HL-60 (cell line): ENCODE results near the gene KCNJ9.

Experiments used
- POLR2AphosphoS5 ChIP-seq: IDR thresholded peaks from 2 replicates; pipeline ENCODE4 v1.6.1; 2012; ENCODE audit warnings: low read depth
- TF ChIP-seq, protein P1 (sequence below): IDR thresholded peaks from one replicate; pipeline ENCODE4 v1.5.1; 2011; ENCODE audit warnings: low read length, control low read depth, inconsistent platforms; ENCODE audit not compliant: insufficient read depth

DNA sequence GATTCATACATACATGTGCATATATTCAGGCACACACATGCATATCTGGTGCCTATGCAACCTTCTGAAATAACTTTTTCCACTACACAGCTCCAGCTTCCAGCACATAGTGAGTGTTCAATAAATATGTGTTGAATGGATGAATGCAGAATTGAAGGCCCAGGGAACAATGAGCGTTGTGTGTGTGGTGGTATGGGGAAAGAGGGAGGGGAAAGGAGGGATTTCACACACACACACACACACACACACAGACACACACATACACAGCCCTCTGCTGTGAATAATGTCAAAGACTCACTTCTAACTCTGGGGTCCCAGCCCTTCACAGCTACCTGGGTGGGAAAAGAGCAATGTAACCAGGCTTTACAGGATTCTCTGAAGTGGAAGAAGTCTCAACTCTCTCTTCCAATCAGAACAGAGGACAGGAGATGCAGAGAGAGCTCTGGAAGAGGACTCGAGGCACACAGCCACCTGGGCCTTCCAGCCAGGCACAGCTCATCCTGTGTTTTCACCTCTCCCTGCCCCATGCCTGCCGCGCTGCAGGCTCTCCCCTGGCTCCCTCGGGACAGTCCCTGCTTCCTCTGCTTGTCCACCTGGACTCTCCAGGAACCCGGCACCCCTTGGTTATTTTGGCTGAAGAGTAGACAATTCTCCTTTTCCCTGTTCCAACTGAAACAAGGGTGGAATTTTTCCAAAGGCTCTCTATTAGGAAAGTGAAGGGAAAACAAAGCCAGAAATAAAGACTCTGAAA lies 22.5 kb downstream of the KCNJ9 start:
- TF ChIP-seq, protein P1, sequence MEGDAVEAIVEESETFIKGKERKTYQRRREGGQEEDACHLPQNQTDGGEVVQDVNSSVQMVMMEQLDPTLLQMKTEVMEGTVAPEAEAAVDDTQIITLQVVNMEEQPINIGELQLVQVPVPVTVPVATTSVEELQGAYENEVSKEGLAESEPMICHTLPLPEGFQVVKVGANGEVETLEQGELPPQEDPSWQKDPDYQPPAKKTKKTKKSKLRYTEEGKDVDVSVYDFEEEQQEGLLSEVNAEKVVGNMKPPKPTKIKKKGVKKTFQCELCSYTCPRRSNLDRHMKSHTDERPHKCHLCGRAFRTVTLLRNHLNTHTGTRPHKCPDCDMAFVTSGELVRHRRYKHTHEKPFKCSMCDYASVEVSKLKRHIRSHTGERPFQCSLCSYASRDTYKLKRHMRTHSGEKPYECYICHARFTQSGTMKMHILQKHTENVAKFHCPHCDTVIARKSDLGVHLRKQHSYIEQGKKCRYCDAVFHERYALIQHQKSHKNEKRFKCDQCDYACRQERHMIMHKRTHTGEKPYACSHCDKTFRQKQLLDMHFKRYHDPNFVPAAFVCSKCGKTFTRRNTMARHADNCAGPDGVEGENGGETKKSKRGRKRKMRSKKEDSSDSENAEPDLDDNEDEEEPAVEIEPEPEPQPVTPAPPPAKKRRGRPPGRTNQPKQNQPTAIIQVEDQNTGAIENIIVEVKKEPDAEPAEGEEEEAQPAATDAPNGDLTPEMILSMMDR, result no peak
- no peak for TF ChIP-seq POLR2AphosphoS5
